GM12801 (cell line): ENCODE results near the gene NRCAM.

Source experiments
- TF ChIP-seq, protein P1 (sequence below): IDR thresholded peaks from one replicate; pipeline ENCODE4 v1.5.1; 2011; ENCODE audit warnings: control low read depth; ENCODE audit not compliant: insufficient read length; ENCODE audit errors: extremely low read depth

The NRCAM gene

DNA sequence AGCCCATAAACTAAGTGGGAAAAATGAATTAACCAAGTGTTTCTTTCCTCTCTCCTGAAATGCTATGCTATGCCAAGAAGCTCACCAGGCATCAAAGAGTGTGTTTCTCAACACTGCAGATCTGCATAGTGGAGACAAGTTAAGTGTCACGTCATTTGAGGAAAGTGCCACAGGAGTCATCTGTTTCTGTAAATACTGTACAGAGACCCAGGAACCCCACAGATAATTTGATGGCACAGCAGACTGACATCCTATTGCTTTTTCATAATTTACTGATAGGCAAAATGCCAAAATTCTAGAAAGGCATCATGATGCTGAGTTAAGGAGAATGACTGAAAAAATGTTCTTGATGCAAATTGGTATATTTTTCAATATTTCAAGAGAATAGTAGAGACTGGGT lies 124.3 kb downstream of the NRCAM start:
- TF ChIP-seq, protein P1, sequence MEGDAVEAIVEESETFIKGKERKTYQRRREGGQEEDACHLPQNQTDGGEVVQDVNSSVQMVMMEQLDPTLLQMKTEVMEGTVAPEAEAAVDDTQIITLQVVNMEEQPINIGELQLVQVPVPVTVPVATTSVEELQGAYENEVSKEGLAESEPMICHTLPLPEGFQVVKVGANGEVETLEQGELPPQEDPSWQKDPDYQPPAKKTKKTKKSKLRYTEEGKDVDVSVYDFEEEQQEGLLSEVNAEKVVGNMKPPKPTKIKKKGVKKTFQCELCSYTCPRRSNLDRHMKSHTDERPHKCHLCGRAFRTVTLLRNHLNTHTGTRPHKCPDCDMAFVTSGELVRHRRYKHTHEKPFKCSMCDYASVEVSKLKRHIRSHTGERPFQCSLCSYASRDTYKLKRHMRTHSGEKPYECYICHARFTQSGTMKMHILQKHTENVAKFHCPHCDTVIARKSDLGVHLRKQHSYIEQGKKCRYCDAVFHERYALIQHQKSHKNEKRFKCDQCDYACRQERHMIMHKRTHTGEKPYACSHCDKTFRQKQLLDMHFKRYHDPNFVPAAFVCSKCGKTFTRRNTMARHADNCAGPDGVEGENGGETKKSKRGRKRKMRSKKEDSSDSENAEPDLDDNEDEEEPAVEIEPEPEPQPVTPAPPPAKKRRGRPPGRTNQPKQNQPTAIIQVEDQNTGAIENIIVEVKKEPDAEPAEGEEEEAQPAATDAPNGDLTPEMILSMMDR, result no peak

DNA sequence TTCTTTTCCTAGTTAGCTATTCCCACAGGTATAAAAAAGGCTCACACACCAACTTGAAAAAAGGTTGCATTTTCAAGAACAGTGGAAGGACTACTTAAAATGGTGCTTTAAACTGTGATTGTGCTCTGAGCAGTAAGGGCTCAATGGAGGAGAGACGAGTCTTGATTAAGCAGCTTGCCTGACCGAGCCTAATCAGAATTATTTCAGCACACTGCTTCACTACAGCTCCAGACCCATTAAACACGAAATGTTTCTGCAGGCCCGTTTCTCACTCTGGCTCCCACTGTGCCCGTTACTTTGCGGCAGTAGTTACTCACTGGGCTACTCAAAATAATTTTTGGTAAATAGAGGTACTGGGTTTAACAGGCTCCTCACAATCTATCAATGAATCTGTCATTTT lies 126.0 kb downstream of the NRCAM start:
- TF ChIP-seq, protein P1, result no peak

DNA sequence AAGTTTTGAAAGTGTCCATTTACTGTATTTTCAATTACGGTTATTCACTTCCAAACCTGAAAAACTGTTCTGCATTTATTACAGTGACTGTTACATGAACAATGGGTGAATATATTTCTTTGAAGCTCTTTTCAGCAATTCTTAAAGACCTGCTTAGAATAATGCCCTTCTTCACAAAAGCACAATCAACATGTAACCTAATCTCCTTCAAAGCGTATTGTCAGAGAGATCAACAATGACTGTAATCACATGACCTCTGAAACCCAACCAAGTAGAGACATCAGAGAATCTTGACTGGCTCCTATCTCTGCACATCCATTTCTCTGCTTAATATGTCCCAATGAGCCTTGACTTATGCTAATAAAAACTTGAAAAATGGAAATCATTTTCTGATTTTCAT lies 126.7 kb downstream of the NRCAM start:
- TF ChIP-seq, protein P1, result no peak

DNA sequence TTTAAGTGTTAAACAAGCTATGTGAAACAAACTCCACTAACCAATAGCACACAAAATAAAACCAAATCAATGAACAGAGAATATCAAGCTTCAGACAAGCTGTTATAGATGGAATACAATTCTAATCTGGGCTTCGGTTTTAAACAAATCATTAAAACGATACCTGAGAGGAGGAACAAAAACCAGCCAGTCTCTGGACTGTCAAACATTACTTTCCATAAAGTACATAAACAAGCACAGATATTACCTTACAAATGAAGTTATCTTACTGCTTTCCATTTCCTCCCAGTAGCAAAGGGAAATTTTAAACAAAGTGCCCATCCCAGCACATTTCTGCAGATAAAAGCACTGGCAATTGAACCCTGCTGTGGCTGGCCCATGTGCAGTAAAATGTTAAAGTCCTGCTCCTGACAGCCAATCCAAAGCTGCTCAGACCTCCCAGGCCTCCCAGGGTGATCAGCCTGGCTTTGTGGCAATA lies 128.0 kb downstream of the NRCAM start:
- TF ChIP-seq, protein P1, result no peak

DNA sequence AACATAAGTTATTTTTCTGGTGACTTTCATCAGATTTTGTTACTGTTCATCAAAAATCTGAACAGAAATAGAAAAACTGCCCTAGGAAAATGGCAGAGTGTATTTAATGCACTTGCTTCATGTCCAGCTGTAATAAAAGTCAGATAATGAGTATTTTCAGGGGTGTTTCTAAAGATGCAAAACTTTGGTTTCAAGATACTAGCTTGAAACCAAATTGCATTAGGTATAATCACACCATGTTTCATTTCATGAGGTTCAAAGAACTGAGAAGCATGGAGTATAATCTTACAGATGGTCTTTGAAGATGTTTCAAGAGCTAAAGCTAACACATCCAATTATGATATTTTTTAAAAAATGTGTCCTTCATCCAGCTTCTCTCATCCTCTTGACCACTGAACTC lies 128.9 kb downstream of the NRCAM start:
- TF ChIP-seq, protein P1, result no peak

DNA sequence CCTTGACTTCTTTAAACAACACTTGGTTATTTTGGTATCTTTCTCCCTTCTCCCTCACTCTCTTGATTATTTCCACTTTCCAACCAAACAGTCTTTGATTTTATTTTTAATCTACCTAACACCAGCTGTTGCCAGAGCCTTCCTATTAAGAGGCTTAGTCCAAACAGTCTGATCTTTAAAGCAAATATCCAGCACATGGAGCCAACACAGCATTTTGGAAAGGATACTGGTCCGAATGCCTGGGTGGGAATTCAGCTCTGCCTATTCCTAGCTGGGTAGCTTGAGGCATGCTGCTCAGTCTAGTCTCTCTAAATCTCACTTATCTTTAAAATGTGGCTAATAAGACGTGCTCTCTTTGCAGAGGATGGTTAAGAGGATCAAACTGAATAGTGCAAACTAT lies 129.3 kb downstream of the NRCAM start:
- TF ChIP-seq, protein P1, result no peak

DNA sequence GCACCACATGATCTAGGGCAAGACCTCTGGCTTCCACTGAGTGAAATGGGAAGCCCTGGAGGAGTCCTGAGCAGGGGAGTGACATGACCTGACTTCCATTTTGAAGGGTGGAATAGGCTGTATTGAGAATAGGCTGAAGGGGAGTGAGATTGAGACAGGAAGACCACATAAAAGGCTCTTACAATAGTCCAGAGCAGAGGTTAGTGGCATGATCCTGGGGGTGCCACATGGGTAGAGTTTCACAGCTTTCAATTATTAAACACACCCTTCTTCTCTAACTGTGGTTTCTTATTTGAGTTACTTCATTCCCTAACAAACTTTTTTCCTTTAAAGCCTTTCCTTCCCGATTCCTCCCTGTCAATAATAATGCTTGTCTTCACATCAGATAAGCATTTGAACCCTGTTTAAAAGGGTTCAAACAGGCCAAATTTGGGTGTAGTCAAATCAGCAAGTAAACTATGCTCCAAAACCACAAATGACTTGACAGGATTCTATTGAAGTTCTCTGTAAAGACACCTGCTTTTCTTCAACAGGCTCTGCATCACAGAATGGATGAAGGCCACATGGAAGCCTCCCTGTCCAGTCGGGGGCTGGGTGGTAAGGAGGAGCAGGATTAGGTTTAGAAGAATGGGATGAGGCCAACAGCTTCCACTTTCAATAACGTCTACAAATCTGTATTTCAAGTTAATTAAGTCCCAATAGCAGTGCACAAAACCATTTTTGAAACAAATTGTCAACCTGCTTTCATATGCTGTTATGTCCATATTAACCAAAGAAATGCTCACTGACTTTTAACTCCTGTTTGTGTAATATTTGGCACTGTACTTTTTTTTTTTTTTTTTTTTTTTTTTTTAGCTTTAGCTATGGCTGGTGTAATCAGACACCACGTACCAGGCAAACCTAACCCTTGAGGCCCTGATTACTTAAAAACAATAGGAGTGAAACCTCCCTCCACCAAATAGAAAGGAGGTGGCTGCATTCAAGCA lies 131.9 kb downstream of the NRCAM start:
- TF ChIP-seq, protein P1, result no peak
